ENCODE data around the gene BPIFA3. TPM values are rescaled to one million over a fixed set of nuclear protein-coding genes. Genes with fewer than 3 reads are reported as not detected.

Gene BPIFA3
- polyA plus RNA-seq, 1 donor from 2014 or later, result not detected

DNA sequence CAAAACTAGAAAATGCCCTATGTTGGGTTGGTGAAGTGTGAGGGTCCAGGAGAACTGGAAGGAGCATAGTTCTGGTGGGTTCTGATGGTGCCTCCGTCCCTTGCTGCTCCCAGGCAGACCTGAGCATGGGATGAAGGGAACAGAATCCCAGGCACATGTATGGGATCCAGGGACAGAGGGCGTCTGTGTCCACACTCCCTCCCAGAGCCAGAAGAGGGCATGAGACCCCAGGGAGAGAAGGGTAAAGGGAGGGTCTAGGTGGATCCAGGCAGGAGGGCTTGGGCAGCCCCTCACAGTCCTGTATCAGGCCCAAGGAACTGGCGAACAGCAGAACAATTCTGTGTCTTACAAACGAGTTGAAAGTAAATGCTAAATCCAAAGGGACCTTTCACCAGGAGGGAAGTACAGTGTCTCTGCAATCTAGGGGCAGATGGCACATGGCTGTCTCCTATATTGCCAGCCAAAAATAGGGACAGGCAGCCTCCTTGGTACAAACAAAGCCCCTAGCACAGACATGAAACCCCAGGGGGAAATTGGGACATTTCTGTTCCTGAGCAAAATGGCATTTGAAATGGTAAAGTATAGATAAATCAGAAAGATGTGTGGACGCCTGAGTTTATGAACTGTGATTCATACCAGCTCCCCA, 16.1 kb downstream of the BPIFA3 start:
- TF ChIP-seq, protein P1, sequence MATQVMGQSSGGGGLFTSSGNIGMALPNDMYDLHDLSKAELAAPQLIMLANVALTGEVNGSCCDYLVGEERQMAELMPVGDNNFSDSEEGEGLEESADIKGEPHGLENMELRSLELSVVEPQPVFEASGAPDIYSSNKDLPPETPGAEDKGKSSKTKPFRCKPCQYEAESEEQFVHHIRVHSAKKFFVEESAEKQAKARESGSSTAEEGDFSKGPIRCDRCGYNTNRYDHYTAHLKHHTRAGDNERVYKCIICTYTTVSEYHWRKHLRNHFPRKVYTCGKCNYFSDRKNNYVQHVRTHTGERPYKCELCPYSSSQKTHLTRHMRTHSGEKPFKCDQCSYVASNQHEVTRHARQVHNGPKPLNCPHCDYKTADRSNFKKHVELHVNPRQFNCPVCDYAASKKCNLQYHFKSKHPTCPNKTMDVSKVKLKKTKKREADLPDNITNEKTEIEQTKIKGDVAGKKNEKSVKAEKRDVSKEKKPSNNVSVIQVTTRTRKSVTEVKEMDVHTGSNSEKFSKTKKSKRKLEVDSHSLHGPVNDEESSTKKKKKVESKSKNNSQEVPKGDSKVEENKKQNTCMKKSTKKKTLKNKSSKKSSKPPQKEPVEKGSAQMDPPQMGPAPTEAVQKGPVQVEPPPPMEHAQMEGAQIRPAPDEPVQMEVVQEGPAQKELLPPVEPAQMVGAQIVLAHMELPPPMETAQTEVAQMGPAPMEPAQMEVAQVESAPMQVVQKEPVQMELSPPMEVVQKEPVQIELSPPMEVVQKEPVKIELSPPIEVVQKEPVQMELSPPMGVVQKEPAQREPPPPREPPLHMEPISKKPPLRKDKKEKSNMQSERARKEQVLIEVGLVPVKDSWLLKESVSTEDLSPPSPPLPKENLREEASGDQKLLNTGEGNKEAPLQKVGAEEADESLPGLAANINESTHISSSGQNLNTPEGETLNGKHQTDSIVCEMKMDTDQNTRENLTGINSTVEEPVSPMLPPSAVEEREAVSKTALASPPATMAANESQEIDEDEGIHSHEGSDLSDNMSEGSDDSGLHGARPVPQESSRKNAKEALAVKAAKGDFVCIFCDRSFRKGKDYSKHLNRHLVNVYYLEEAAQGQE (IDR thresholded peaks at IDR 0.05; ENCODE audit: borderline replicate concordance), result no peak
- TF ChIP-seq EZH2 (IDR thresholded peaks at IDR 0.05; ENCODE audit: borderline replicate concordance, insufficient read depth, low read length, poor library complexity, severe bottlenecking) (no peak), POLR2AphosphoS5 (IDR thresholded peaks at IDR 0.05) (no peak), MXI1 (conservative IDR thresholded peaks at IDR 0.05; ENCODE audit: poor library complexity, severe bottlenecking) (no peak), TAF1 (IDR thresholded peaks at IDR 0.05; ENCODE audit: low read depth) (no peak), RAD21 (conservative IDR thresholded peaks at IDR 0.05) (no peak), CTCF (IDR thresholded peaks at IDR 0.05; ENCODE audit: poor library complexity, severe bottlenecking) (no peak), EP300 (conservative IDR thresholded peaks at IDR 0.05; ENCODE audit: poor library complexity, severe bottlenecking) (no peak), SMC3 (conservative IDR thresholded peaks at IDR 0.05; ENCODE audit: poor library complexity) (no peak)
- H4K20me1 ChIP-seq (ENCODE audit: insufficient read depth), result no peaks in the 10 kb centered on the region
- H3K27me3 ChIP-seq (ENCODE audit: insufficient read depth, low read depth, low read length), result no peaks in the 10 kb centered on the region
- H3K79me2 ChIP-seq (replicated peaks; ENCODE audit: insufficient read depth, low read length), result no peaks in the 10 kb centered on the region
- H3K36me3 ChIP-seq (ENCODE audit: insufficient read depth, low read length), result no peaks in the 10 kb centered on the region
- no peak overlapping the region for H3K4me2 ChIP-seq (ENCODE audit: low read length)
- no peak overlapping the region for H3K27ac ChIP-seq (ENCODE audit: low read length)
- no peak overlapping the region for H3K4me3 ChIP-seq (ENCODE audit: low read length)
- H3K9ac ChIP-seq (ENCODE audit: low read length), result no peak overlapping the region
- H2AFZ ChIP-seq (ENCODE audit: low read depth, low read length), result no peak overlapping the region
- H3K9me3 ChIP-seq (ENCODE audit: low read length), result no peaks in the 10 kb centered on the region
- no peaks in the 10 kb centered on the region for H3F3A ChIP-seq (ENCODE audit: insufficient read depth, low read length, poor library complexity, severe bottlenecking)
- no peaks in the 10 kb centered on the region for H3K9me2 ChIP-seq (ENCODE audit: insufficient read depth, low read length)

GRCh38 chr20:33234050-33234449, 16.9 kb downstream of the BPIFA3 start:
- Histone ChIP-seq H3K9me3 (ENCODE audit: low read length) (no peaks in the 10 kb centered on the region), H3K4me2 (ENCODE audit: low read length) (no peak overlapping the region), H3K27me3 (ENCODE audit: insufficient read depth, low read depth, low read length) (no peaks in the 10 kb centered on the region), H3K36me3 (ENCODE audit: insufficient read depth, low read length) (no peaks in the 10 kb centered on the region), H4K20me1 (ENCODE audit: insufficient read depth) (no peaks in the 10 kb centered on the region), H3K4me3 (ENCODE audit: low read length) (no peak overlapping the region), H3F3A (ENCODE audit: insufficient read depth, low read length, poor library complexity, severe bottlenecking) (no peaks in the 10 kb centered on the region), H3K9me2 (ENCODE audit: insufficient read depth, low read length) (no peaks in the 10 kb centered on the region), H3K9ac (ENCODE audit: low read length) (no peak overlapping the region), H2AFZ (ENCODE audit: low read depth, low read length) (no peak overlapping the region), H3K79me2 (replicated peaks; ENCODE audit: insufficient read depth, low read length) (no peaks in the 10 kb centered on the region), H3K27ac (ENCODE audit: low read length) (no peak overlapping the region)
- TF ChIP-seq MXI1 (conservative IDR thresholded peaks at IDR 0.05; ENCODE audit: poor library complexity, severe bottlenecking) (no peak), POLR2AphosphoS5 (IDR thresholded peaks at IDR 0.05) (no peak), RAD21 (conservative IDR thresholded peaks at IDR 0.05) (no peak), TAF1 (IDR thresholded peaks at IDR 0.05; ENCODE audit: low read depth) (no peak), CTCF (IDR thresholded peaks at IDR 0.05; ENCODE audit: poor library complexity, severe bottlenecking) (no peak), SMC3 (conservative IDR thresholded peaks at IDR 0.05; ENCODE audit: poor library complexity) (no peak), EZH2 (IDR thresholded peaks at IDR 0.05; ENCODE audit: borderline replicate concordance, insufficient read depth, low read length, poor library complexity, severe bottlenecking) (no peak), EP300 (conservative IDR thresholded peaks at IDR 0.05; ENCODE audit: poor library complexity, severe bottlenecking) (no peak)
- TF ChIP-seq, protein P1 (IDR thresholded peaks at IDR 0.05; ENCODE audit: borderline replicate concordance), result no peak
